NCI-H146 treated with DMSO at 0.1 percent for 48 hours (cell line): Measurements from ENCODE around the gene CRTC2.

Experiments
- DNase-seq: peaks from one replicate; lab custom pipeline; 2025; ENCODE audit not compliant: unreplicated experiment; lab: John Stamatoyannopoulos, UW

The CRTC2 gene

GRCh38 chr1:153899509-153899908 is 58.9 kb downstream of the CRTC2 start:
- DNase-seq = no peak
